Activated CD8-positive, alpha-beta memory T cell treated with anti-CD3 and anti-CD28 coated beads, Interleukin-2, amount 50 U/mL, for 24 hours (primary cell): ENCODE measurements around the gene SH3GLB2.

Experiments used
- DNase-seq: peaks from one replicate; pipeline ENCODE4 v3.0.0-alpha.2; 2020; ENCODE audit errors: extremely low read depth

SH3GLB2 gene

GRCh38 chr9:129028192-129028966, at the start of gene SH3GLB2:
TSS of gene SH3GLB2 (minus strand) at chr9:129028331. CDS start at chr9:129028154, 177 bp downstream.
- DNase-seq = peak; percentile 85

GRCh38 chr9:129077236-129077635, 49.1 kb upstream of the SH3GLB2 start:
- DNase-seq = no peak

GRCh38 chr9:129076640-129077037, 48.5 kb upstream of the SH3GLB2 start:
- DNase-seq = no peak

GRCh38 chr9:129075996-129076639, 48.0 kb upstream of the SH3GLB2 start:
- no peak for DNase-seq

- DNase-seq = no peak
These were observed 46.0 kb upstream of the SH3GLB2 start for GRCh38 chr9:129074106-129074505.

GRCh38 chr9:129073404-129073803, 45.3 kb upstream of the SH3GLB2 start:
- no peak for DNase-seq

GRCh38 chr9:129072171-129072570, 44.0 kb upstream of the SH3GLB2 start:
- no peak for DNase-seq

GRCh38 chr9:129071526-129072126, 43.5 kb upstream of the SH3GLB2 start:
- DNase-seq = no peak

GRCh38 chr9:129070696-129071525, 42.8 kb upstream of the SH3GLB2 start:
- DNase-seq = no peak

GRCh38 chr9:129069862-129070641, 41.9 kb upstream of the SH3GLB2 start:
- no peak for DNase-seq

GRCh38 chr9:129068990-129069861, 41.1 kb upstream of the SH3GLB2 start:
- DNase-seq = peak; percentile 21

- no peak for DNase-seq
These were observed 40.0 kb upstream of the SH3GLB2 start for GRCh38 chr9:129068110-129068509.

- no peak for DNase-seq
These were observed 36.4 kb upstream of the SH3GLB2 start for GRCh38 chr9:129064499-129064908.

GRCh38 chr9:129063061-129063460, 34.9 kb upstream of the SH3GLB2 start:
- no peak for DNase-seq

- no peak for DNase-seq
These were observed 32.9 kb upstream of the SH3GLB2 start for GRCh38 chr9:129060991-129061390.

- no peak for DNase-seq
These were observed 32.0 kb upstream of the SH3GLB2 start for GRCh38 chr9:129059796-129060785.

GRCh38 chr9:129058965-129059795, 31.0 kb upstream of the SH3GLB2 start:
- no peak for DNase-seq
